GM12891 (cell line): ENCODE results near the gene SRGAP3.
A peak's percentile ranks its signal among the peaks of the same experiment; 100 is the strongest.

Experiments
- DNase-seq: peaks from one replicate; pipeline ENCODE4 v3.0.0; 2011; ENCODE audit warnings: low spot score; ENCODE audit not compliant: insufficient read length
- FAIRE-seq: peaks from 2 replicates; lab custom pipeline; 2011; peaks lifted over from hg19 to GRCh38; lab: Jason Lieb, UNC
- PAX5 ChIP-seq: IDR thresholded peaks from 2 replicates; pipeline ENCODE4 v1.6.1; 2011; ENCODE audit warnings: low read length, moderate library complexity, mild to moderate bottlenecking; ENCODE audit not compliant: insufficient read depth, severe bottlenecking
- POLR2A ChIP-seq: IDR thresholded peaks from 2 replicates; pipeline ENCODE4 v1.6.1; 2011; ENCODE audit warnings: low read depth, low read length, control low read depth
- POLR2AphosphoS5 ChIP-seq: IDR thresholded peaks from 2 replicates; pipeline ENCODE4 v1.6.1; 2011; ENCODE audit warnings: low read depth, low read length, control low read depth
- POU2F2 ChIP-seq: IDR thresholded peaks from 2 replicates; pipeline ENCODE4 v1.6.1; 2011; ENCODE audit warnings: low read depth, mild to moderate bottlenecking, control low read depth, low read length, moderate library complexity
- SPI1 ChIP-seq: IDR thresholded peaks from 2 replicates; pipeline ENCODE4 v1.6.1; 2011; ENCODE audit warnings: low read depth, low read length, control low read depth
- TAF1 ChIP-seq: IDR thresholded peaks from 2 replicates; pipeline ENCODE4 v1.6.1; 2011; ENCODE audit warnings: low read depth, low read length, control low read depth

SRGAP3 gene

GRCh38 chr3:9064850-9065249 lies 184.6 kb downstream of the SRGAP3 start:
- TF ChIP-seq SPI1, result no peak
- no peak for TF ChIP-seq TAF1
- TF ChIP-seq POLR2A, result no peak
- TF ChIP-seq POLR2AphosphoS5, result no peak
- no peak for TF ChIP-seq POU2F2
- no peak for TF ChIP-seq PAX5
- DNase-seq, result no peak
- FAIRE-seq, result no peak

GRCh38 chr3:9064251-9064650 lies 185.2 kb downstream of the SRGAP3 start:
- DNase-seq (no peak), FAIRE-seq (no peak)
- TF ChIP-seq PAX5, result no peak
- TF ChIP-seq SPI1, result no peak
- TF ChIP-seq POU2F2, result no peak
- no peak for TF ChIP-seq POLR2AphosphoS5
- no peak for TF ChIP-seq TAF1
- TF ChIP-seq POLR2A, result no peak

GRCh38 chr3:9062570-9062969 lies 186.9 kb downstream of the SRGAP3 start:
- no peak for TF ChIP-seq PAX5
- no peak for TF ChIP-seq POLR2A
- no peak for TF ChIP-seq POU2F2
- no peak for TF ChIP-seq SPI1
- TF ChIP-seq POLR2AphosphoS5, result no peak
- no peak for TF ChIP-seq TAF1
- peak; percentile 9 for FAIRE-seq

GRCh38 chr3:9061634-9062033 lies 187.8 kb downstream of the SRGAP3 start:
- no peak for DNase-seq
- FAIRE-seq, result no peak
- peak; percentile 69 for TF ChIP-seq SPI1
- TF ChIP-seq TAF1, result no peak

More at GRCh38 chr3:9062570-9062969, 186.9 kb downstream of the SRGAP3 start:
- no peak for DNase-seq

- DNase-seq (no peak), FAIRE-seq (no peak)
- TF ChIP-seq POLR2A (no peak), POLR2AphosphoS5 (no peak), TAF1 (no peak), POU2F2 (no peak), SPI1 (no peak), PAX5 (no peak)
Observed at GRCh38 chr3:9059489-9060400, 189.7 kb downstream of the SRGAP3 start.

- DNase-seq (no peak), FAIRE-seq (no peak)
Observed at GRCh38 chr3:9056581-9056980, 192.9 kb downstream of the SRGAP3 start.

GRCh38 chr3:9047452-9048346 lies 201.7 kb downstream of the SRGAP3 start:
- no peak for FAIRE-seq
- TF ChIP-seq PAX5 (no peak), TAF1 (no peak), POLR2A (no peak), POLR2AphosphoS5 (no peak), POU2F2 (no peak), SPI1 (no peak)
- no peak for DNase-seq

More at GRCh38 chr3:9056581-9056980, 192.9 kb downstream of the SRGAP3 start:
- TF ChIP-seq POLR2A (no peak), POLR2AphosphoS5 (no peak), TAF1 (no peak), SPI1 (no peak), PAX5 (no peak), POU2F2 (no peak)

- no peak for FAIRE-seq
- TF ChIP-seq POLR2A, result no peak
Observed at GRCh38 chr3:9045371-9045770, 204.1 kb downstream of the SRGAP3 start.

GRCh38 chr3:9043063-9043462 lies 206.4 kb downstream of the SRGAP3 start:
- FAIRE-seq (no peak), DNase-seq (no peak)
- no peak for TF ChIP-seq TAF1
- TF ChIP-seq POU2F2, result no peak
- no peak for TF ChIP-seq POLR2AphosphoS5
- TF ChIP-seq SPI1, result no peak
- no peak for TF ChIP-seq PAX5
- no peak for TF ChIP-seq POLR2A

More at GRCh38 chr3:9045371-9045770, 204.1 kb downstream of the SRGAP3 start:
- DNase-seq, result no peak
